CD4-positive, alpha-beta memory T cell (primary cell): ENCODE data around the gene SMAD6. TPM values are rescaled to one million over a fixed set of nuclear protein-coding genes. Genes with fewer than 3 reads are reported as not detected.

Source experiments
- CTCF ChIA-PET: fragments of 350-600 bp; sonication (Branson Sonifier 250); formaldehyde crosslinking; loops from one replicate; lab custom pipeline; 2021; ENCODE audit warnings: inconsistent platforms; ENCODE audit not compliant: partially characterized antibody; lab: Charles Lee
- POLR2A ChIA-PET: fragments of 350-600 bp; sonication (Branson Sonifier 250); formaldehyde crosslinking; loops from one replicate; lab custom pipeline; 2021; ENCODE audit not compliant: partially characterized antibody; lab: Charles Lee
- DNase-seq, 5 donors: peaks; one replicate each; pipeline versions ENCODE4 v3.0.0 to v3.0.0-alpha.2; 2020 to 2022; ENCODE audit warnings: mixed read lengths in 1 of 5
- H3K27ac ChIP-seq: one replicate; pipeline ENCODE4 v1.7.0; 2013; ENCODE audit warnings: low read depth, low read length
- H3K27me3 ChIP-seq: 2 replicates; pipeline ENCODE4 v1.7.0; 2013; ENCODE audit warnings: mild to moderate bottlenecking, low read length, moderate library complexity; ENCODE audit not compliant: insufficient read depth
- H3K36me3 ChIP-seq: 2 replicates; pipeline ENCODE4 v1.7.0; 2013; ENCODE audit warnings: mild to moderate bottlenecking, low read length, moderate library complexity; ENCODE audit not compliant: insufficient read depth
- H3K4me1 ChIP-seq: 2 replicates; pipeline ENCODE4 v1.7.0; 2013; ENCODE audit warnings: mild to moderate bottlenecking, low read length, moderate library complexity; ENCODE audit not compliant: insufficient read depth
- H3K4me3 ChIP-seq, 2 donors: one replicate each; pipeline ENCODE4 v1.7.0; 2013; ENCODE audit warnings: low read length in 2 of 2, mild to moderate bottlenecking in 1 of 2
- H3K9me3 ChIP-seq, 2 donors: one replicate each; pipeline ENCODE4 v1.7.0; 2013; ENCODE audit warnings: low read length in 2 of 2, control low read depth in 1 of 2; ENCODE audit not compliant: control insufficient read depth in 1 of 2
- H3K27ac Mint-ChIP-seq, 7 donors: one replicate each; pipeline ENCODE4 v1.8.0; 2020 to 2021; ENCODE audit warnings: mixed read lengths in 7 of 7, mild to moderate bottlenecking in 6 of 7, inconsistent platforms in 3 of 7, moderate library complexity in 3 of 7
- H3K27me3 Mint-ChIP-seq, 2 donors: one replicate each; pipeline ENCODE4 v1.8.0; 2020 to 2021; ENCODE audit warnings: mixed read lengths in 2 of 2
- H3K36me3 Mint-ChIP-seq, 2 donors: one replicate each; pipeline ENCODE4 v1.8.0; 2020 to 2021; ENCODE audit warnings: mixed read lengths in 2 of 2, inconsistent platforms in 1 of 2, mild to moderate bottlenecking in 1 of 2
- H3K4me1 Mint-ChIP-seq, 4 donors: one replicate each; pipeline ENCODE4 v1.8.0; 2020 to 2021; ENCODE audit warnings: mixed read lengths in 4 of 4, mild to moderate bottlenecking in 1 of 4
- H3K4me3 Mint-ChIP-seq, 8 donors: one replicate each; pipeline ENCODE4 v1.8.0; 2020 to 2021; ENCODE audit warnings: mixed read lengths in 8 of 8, mild to moderate bottlenecking in 7 of 8, moderate library complexity in 6 of 8, inconsistent platforms in 3 of 8
- H3K9me3 Mint-ChIP-seq, 8 donors: one replicate each; pipeline ENCODE4 v1.8.0; 2020 to 2021; ENCODE audit warnings: mixed read lengths in 8 of 8, mild to moderate bottlenecking in 5 of 8, inconsistent platforms in 3 of 8, moderate library complexity in 1 of 8
- intact Hi-C: fragments of 100-400 bp; cut with micrococcal nuclease; formaldehyde crosslinking; loops from one replicate; pipeline ENCODE4 v1.15.1; 2023
- polyA plus RNA-seq, 2 donors: library from polyadenylated mRNA; unstranded; fragments of 300-500 nt; fragmentation: Illumina TruSeq; gene quantifications; one replicate each; pipeline ENCODE4 v1.2.3, GENCODE V29; 2021
- total RNA-seq, 2 experiments: library from RNA; stranded (reverse); gene quantifications; one replicate each; pipeline ENCODE4 v1.2.3, GENCODE V29; 2021

Gene SMAD6
- total and polyA plus RNA-seq, 4 experiments from 2014 or later = 0.09 to 0.11 TPM; not detected in 2

GRCh38 chr15:66772604-66773128 lies 70.6 kb downstream of the SMAD6 start:
- ChIA-PET CTCF (interaction anchor here (1.0 to 1.6 kb wide), 4 partner anchors 42 to 157 kb away, joined by 3 to 5 read pairs (median 4); no protein-coding TSS in a partner anchor), POLR2A (no interaction called here)
- Mint-ChIP-seq H3K9me3 (no peaks in the 10 kb centered on the region), H3K36me3 (no peaks in the 10 kb centered on the region), H3K27me3 (no peaks in the 10 kb centered on the region), H3K4me1 (no peaks in the 10 kb centered on the region), H3K4me3 (no peak overlapping the region), H3K27ac (no peak overlapping the region)
- H3K27ac ChIP-seq = no peak overlapping the region
- DNase-seq = no peak
- no peaks in the 10 kb centered on the region for H3K9me3 ChIP-seq
- H3K27me3 ChIP-seq = no peaks in the 10 kb centered on the region
- H3K4me1 ChIP-seq = no peaks in the 10 kb centered on the region
- no peak overlapping the region for H3K4me3 ChIP-seq
- intact Hi-C loops = no loop called here
- no peaks in the 10 kb centered on the region for H3K36me3 ChIP-seq

GRCh38 chr15:66773129-66773873 lies 71.3 kb downstream of the SMAD6 start:
- ChIA-PET CTCF (interaction anchor here (1.3 to 1.6 kb wide), 2 partner anchors 152 to 155 kb away, joined by 5 read pairs; no protein-coding TSS in a partner anchor), POLR2A (no interaction called here)
- intact Hi-C loops = no loop called here
- Mint-ChIP-seq H3K27ac (no peak overlapping the region), H3K36me3 (no peaks in the 10 kb centered on the region), H3K9me3 (no peaks in the 10 kb centered on the region), H3K27me3 (no peaks in the 10 kb centered on the region), H3K4me1 (no peaks in the 10 kb centered on the region), H3K4me3 (no peak overlapping the region)
- no peaks in the 10 kb centered on the region for H3K36me3 ChIP-seq
- H3K9me3 ChIP-seq = no peaks in the 10 kb centered on the region
- no peak overlapping the region for H3K4me3 ChIP-seq
- H3K4me1 ChIP-seq = no peaks in the 10 kb centered on the region
- no peaks in the 10 kb centered on the region for H3K27me3 ChIP-seq
- H3K27ac ChIP-seq = no peak overlapping the region
- no peak for DNase-seq

- Mint-ChIP-seq H3K9me3 (no peaks in the 10 kb centered on the region), H3K27ac (no peak overlapping the region), H3K4me1 (no peaks in the 10 kb centered on the region), H3K4me3 (no peak overlapping the region), H3K36me3 (no peaks in the 10 kb centered on the region), H3K27me3 (no peaks in the 10 kb centered on the region)
- Histone ChIP-seq H3K9me3 (no peaks in the 10 kb centered on the region), H3K36me3 (no peaks in the 10 kb centered on the region), H3K27me3 (no peaks in the 10 kb centered on the region), H3K4me1 (no peaks in the 10 kb centered on the region), H3K4me3 (no peak overlapping the region), H3K27ac (no peak overlapping the region)
- POLR2A ChIA-PET = no interaction called here
- CTCF ChIA-PET = interaction anchor here (1.5 to 1.6 kb wide), 2 partner anchors 155 to 172 kb away, joined by 5 to 8 read pairs; no protein-coding TSS in a partner anchor
- DNase-seq = peak in 4 of 5 donors; percentile 9 to 35 (median 20)
- intact Hi-C loops = no loop called here
Measured at GRCh38 chr15:66774001-66774814, 72.2 kb downstream of the SMAD6 start.

- Mint-ChIP-seq H3K4me3 (no peak overlapping the region), H3K27me3 (no peaks in the 10 kb centered on the region), H3K36me3 (no peaks in the 10 kb centered on the region), H3K4me1 (no peaks in the 10 kb centered on the region), H3K27ac (no peak overlapping the region), H3K9me3 (no peaks in the 10 kb centered on the region)
- Histone ChIP-seq H3K27me3 (no peaks in the 10 kb centered on the region), H3K4me3 (no peak overlapping the region), H3K27ac (no peak overlapping the region), H3K9me3 (no peaks in the 10 kb centered on the region), H3K4me1 (no peaks in the 10 kb centered on the region), H3K36me3 (no peaks in the 10 kb centered on the region)
- CTCF ChIA-PET = interaction anchor here (1.1 to 1.5 kb wide), 3 partner anchors 9 to 173 kb away, joined by 3 to 9 read pairs (median 8); no protein-coding TSS in a partner anchor
- no peak for DNase-seq
- intact Hi-C loops = no loop called here
- POLR2A ChIA-PET = no interaction called here
Measured at GRCh38 chr15:66775127-66776105, 73.4 kb downstream of the SMAD6 start.

- H3K9me3 ChIP-seq = no peaks in the 10 kb centered on the region
- no peaks in the 10 kb centered on the region for H3K4me1 Mint-ChIP-seq
- H3K4me1 ChIP-seq = no peaks in the 10 kb centered on the region
- DNase-seq = no peak
- no peak overlapping the region for H3K27ac Mint-ChIP-seq
- no peaks in the 10 kb centered on the region for H3K36me3 ChIP-seq
- H3K4me3 Mint-ChIP-seq = no peak overlapping the region
- H3K27me3 ChIP-seq = no peaks in the 10 kb centered on the region
- ChIA-PET POLR2A (no interaction called here), CTCF (no interaction called here)
- no peak overlapping the region for H3K27ac ChIP-seq
- no peaks in the 10 kb centered on the region for H3K9me3 Mint-ChIP-seq
- no peaks in the 10 kb centered on the region for H3K36me3 Mint-ChIP-seq
- H3K4me3 ChIP-seq = no peak overlapping the region
- intact Hi-C loops = no loop called here
- H3K27me3 Mint-ChIP-seq = no peaks in the 10 kb centered on the region
Measured at GRCh38 chr15:66777054-66777453, 75.0 kb downstream of the SMAD6 start.

GRCh38 chr15:66777596-66778313 lies 75.7 kb downstream of the SMAD6 start:
- no peak for DNase-seq
- Histone ChIP-seq H3K27me3 (no peaks in the 10 kb centered on the region), H3K9me3 (no peaks in the 10 kb centered on the region), H3K36me3 (no peaks in the 10 kb centered on the region), H3K27ac (no peak overlapping the region), H3K4me3 (no peak overlapping the region), H3K4me1 (no peaks in the 10 kb centered on the region)
- no peaks in the 10 kb centered on the region for H3K9me3 Mint-ChIP-seq
- no peaks in the 10 kb centered on the region for H3K36me3 Mint-ChIP-seq
- H3K4me1 Mint-ChIP-seq = no peaks in the 10 kb centered on the region
- intact Hi-C loops = no loop called here
- ChIA-PET POLR2A (no interaction called here), CTCF (no interaction called here)
- H3K27ac Mint-ChIP-seq = no peak overlapping the region
- H3K27me3 Mint-ChIP-seq = no peaks in the 10 kb centered on the region
- no peak overlapping the region for H3K4me3 Mint-ChIP-seq
